Coronary artery (tissue), 2 donors: ENCODE measurements around the gene EPHB2.

ENCODE experiments used
- DNase-seq: peaks from one replicate; pipeline ENCODE4 v3.0.0-alpha.2; 2017; ENCODE audit warnings: low spot score
- H3K27ac ChIP-seq, 2 donors: fragments of 200-600 bp; sonication (generic); one replicate each; pipeline ENCODE4 v1.5.1; 2016 to 2019
- H3K4me3 ChIP-seq: fragments of 200-600 bp; sonication (generic); 2 replicates; pipeline ENCODE4 v1.5.1; 2016; ENCODE audit warnings: mild to moderate bottlenecking, moderate library complexity
- CTCF ChIP-seq: fragments of 200-600 bp; sonication (generic); IDR thresholded peaks from one replicate; pipeline ENCODE4 v1.5.1; 2019; ENCODE audit warnings: antibody characterized with exemption

The EPHB2 gene

GRCh38 chr1:22709891-22710700, 543 bp upstream of the EPHB2 start:
- TF ChIP-seq CTCF = no peak
- H3K27ac ChIP-seq = peak overlapping the region in 1 of 2 donors; percentile 68
- peak overlapping the region; percentile 81 for H3K4me3 ChIP-seq
- no peak for DNase-seq

DNA sequence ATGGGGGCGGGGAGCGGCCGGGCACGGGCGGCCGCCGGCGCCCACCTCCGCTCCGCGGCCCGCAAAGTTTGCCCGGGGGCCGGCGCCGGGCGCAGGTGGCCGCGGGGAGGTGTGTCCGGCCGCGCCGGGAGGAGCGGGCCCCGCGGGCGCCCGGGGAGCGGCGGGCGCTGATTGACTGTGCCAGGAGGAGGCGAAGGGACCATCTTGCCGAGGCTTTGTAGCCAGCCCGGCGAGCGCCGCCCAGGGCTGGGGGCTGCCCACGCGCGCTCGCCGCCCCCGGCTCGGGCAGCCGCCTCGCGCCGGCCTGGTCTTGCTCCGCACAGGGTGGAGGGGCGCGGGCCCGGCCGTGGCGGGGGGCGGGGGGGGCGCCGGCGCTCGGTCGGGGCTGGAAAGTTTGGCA, 432 bp downstream of the EPHB2 start:
- peak overlapping the region; percentile 81 for H3K4me3 ChIP-seq
- DNase-seq = no peak
- H3K27ac ChIP-seq = peak overlapping the region in 1 of 2 donors; percentile 68
- TF ChIP-seq CTCF = no peak

DNA sequence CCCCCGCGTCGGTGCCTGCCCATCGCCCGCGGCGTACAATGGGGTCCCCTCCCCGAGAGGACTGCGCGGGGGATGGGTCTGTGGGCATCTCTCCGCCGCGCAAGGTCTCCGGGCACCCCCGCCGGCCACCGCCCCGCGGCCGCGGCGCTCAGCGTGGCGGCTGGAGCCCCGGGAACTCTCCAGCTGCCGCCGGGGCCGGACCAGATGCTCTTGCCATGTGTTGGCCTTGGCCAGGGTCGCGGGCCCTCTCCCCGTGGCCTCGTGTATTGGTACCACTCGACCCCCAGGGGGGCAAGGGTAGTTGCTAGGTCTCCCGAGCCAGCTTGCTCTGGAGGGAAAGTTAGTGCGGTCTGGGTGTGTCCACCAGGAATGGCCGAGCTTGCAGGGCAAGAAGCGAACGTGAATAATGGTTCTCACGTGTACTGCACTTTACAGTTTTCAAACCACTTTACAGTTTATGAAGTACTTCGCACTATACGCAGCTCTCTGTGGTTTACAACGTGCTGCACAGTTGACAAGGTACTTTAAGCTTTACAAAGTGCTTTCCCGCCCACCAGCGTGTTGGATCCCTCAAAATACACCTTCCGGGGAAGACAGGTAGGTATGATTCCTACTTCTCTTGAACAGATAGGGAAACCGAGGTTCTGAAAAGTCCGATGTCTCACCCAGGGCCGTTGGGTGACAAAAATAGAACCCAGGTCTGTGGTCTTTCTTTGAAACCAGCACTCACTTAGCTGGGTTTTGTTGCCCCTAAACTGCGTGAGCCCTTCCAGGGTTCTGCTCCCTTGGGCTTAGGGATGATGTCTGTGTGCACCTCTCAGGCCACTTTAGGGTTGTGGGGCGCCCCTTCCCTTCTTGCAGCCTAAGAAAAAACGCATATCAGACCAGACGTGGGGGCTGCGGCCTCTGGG, 1.2 kb downstream of the EPHB2 start:
- no peak for TF ChIP-seq CTCF
- no peak for DNase-seq

DNA sequence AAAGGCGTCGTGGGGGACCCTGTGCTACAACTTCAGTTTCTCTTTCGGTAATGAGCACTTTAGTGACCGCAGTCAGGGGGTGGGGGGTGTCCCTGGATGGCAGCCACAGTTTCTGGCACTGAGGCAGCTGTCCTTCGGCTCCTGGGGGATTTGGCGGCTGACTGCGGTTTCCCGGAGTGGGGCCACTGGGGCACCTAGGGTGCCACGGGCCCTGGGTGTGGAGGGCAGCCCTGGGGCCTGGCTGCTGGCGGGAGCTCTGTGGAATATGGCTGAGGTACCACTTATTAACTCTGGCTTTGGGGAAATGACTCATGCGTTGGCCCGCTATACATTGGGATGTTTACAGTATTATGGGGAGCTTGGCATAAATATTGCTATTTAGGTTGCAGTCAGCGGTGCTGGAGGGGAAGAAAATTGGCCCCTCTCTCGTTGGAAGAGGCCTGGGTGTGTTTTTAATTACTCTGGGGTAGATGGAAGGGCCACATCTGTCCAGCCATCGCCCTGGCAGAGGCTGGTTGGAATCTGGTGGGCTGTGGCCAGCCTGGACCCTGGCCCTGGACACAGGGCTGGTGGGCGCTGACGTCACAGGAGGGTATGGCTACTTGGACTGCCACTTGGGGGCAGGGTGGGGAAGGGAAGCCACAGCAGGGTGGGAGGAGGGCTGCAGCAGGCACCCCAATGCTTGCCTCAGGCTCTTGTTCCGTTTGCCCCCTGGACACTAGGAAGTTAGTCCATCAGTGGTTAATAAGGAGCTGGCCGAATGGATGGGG, 2.0 kb downstream of the EPHB2 start:
- H3K27ac ChIP-seq = no peak overlapping the region
- no peak for DNase-seq
- peak overlapping the region; percentile 81 for H3K4me3 ChIP-seq
- TF ChIP-seq CTCF = no peak

More for the DNA sequence above, 1.2 kb downstream of the EPHB2 start:
- peak overlapping the region; percentile 81 for H3K4me3 ChIP-seq
- H3K27ac ChIP-seq = peak overlapping the region in 1 of 2 donors; percentile 68

GRCh38 chr1:22714455-22714854, 3.8 kb downstream of the EPHB2 start:
- no peak overlapping the region for H3K4me3 ChIP-seq
- no peak for DNase-seq
- TF ChIP-seq CTCF = no peak
- no peak overlapping the region for H3K27ac ChIP-seq

DNA sequence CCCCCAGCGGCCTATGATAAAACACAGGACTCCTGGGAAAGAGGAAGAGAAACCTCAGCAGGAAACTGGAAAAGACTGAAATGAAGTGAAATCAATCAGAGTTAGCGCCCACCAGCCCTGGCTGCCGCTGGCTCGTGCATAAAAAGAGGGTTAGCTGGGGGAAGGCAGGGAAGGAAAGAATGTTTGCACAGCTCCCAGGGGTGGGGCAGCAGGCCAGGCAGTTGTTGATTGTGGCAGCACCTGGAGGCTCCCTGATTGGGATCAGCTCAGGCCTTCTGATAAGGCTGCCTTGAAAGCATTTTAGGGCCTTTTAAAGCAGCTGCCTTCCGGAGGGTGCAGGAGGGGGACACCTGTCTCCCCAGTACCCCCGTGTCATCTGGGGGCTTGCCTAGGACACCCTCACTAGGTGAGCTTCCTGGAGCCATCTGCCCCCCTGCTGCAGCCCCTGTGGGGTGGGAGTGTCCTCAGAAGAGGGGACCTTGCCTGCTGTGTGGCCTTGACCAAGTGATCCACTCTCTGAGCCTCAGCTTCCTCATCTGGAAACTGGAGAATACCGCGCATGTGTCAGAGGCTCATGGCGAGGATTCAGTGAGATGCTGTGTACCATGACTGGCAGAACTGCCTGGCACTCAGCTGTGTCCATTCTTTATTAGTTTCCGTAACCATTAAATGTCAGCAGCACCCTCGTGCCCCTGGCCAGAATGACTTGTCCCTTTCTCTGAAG, 6.6 kb downstream of the EPHB2 start:
- Histone ChIP-seq H3K4me3 (no peak overlapping the region), H3K27ac (no peak overlapping the region)
- TF ChIP-seq CTCF = no peak
- no peak for DNase-seq
